ENCODE results near the gene ANKRD39. TPM values are rescaled to one million over a fixed set of nuclear protein-coding genes. Genes with fewer than 3 reads are reported as not detected.
"Not testable (repeated sequence)": the region's sequence is repeated elsewhere in the genome, so short reads cannot be mapped to it uniquely, and the experiment has no call there.

The ANKRD39 gene
- total RNA-seq, 1 donor from 2014 or later = 9.4 TPM

GRCh38 chr2:96890252-96890651 is 32.4 kb upstream of the ANKRD39 start:
- TF ChIP-seq, protein P1, sequence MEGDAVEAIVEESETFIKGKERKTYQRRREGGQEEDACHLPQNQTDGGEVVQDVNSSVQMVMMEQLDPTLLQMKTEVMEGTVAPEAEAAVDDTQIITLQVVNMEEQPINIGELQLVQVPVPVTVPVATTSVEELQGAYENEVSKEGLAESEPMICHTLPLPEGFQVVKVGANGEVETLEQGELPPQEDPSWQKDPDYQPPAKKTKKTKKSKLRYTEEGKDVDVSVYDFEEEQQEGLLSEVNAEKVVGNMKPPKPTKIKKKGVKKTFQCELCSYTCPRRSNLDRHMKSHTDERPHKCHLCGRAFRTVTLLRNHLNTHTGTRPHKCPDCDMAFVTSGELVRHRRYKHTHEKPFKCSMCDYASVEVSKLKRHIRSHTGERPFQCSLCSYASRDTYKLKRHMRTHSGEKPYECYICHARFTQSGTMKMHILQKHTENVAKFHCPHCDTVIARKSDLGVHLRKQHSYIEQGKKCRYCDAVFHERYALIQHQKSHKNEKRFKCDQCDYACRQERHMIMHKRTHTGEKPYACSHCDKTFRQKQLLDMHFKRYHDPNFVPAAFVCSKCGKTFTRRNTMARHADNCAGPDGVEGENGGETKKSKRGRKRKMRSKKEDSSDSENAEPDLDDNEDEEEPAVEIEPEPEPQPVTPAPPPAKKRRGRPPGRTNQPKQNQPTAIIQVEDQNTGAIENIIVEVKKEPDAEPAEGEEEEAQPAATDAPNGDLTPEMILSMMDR (IDR thresholded peaks at IDR 0.05) = no peak
- Histone ChIP-seq H3K4me1 (peaks cover 49% of the 10 kb centered on the region), H3K36me3 (no peaks in the 10 kb centered on the region), H3K4me3 (no peak overlapping the region), H3K27ac (no peak overlapping the region), H3K9me3 (no peaks in the 10 kb centered on the region), H3K27me3 (ENCODE audit: low read depth) (no peaks in the 10 kb centered on the region)
- intact Hi-C loops (cut with DNase I) = no loop called here
- no peak for DNase-seq
- no peak for ATAC-seq

- intact Hi-C loops (cut with DNase I); H3K27me3 ChIP-seq (ENCODE audit: low read depth); H3K27ac ChIP-seq; DNase-seq; H3K4me3 ChIP-seq; H3K9me3 ChIP-seq; ATAC-seq; H3K36me3 ChIP-seq: not testable (repeated sequence)
- H3K4me1 ChIP-seq = peaks cover 56% of the 10 kb centered on the region
Measured at GRCh38 chr2:96889502-96889901, 31.7 kb upstream of the ANKRD39 start.

DNA sequence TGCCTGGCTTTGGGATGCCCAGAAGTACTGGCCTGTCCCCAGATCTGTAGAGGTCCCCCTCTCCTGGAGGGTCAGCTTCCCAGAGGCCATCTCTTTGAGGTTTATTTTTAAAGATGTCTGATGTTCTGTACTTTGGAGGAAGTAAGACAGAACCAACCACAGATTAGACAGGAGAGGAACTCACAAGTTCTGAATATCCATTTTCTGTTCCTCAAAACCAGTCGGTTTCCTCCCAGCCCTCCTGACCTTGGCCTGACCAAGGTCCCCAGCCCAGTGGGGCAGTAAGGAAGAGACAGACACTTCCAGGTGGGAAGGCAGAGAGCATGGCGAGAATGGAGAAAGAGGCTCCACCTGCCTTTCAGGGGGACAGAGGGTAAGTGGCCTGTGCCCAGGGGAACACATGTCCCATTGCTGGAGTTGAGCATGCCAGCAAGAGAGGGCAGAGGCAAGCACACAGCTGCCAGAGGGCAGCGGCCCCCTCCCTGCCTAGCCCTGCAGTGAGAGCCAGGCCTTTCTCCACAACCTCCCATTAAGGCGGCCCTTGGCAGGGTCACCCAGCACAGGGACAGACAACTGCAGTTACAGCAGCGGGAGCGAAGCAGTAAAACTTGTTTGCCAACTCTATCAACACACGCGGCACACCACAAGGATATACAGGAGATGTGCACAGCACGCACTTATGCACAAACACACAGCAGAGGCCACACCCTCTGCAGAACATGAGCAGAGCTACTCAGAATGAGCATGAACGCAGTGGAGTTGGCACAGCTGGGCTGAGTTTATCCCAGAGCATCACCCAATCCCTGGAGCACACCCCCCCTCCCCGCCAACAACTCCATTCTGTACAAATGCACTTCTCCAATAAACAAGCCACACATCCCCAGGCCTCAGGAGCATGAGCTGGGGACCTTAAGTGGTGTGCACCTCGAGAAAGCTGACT is 30.5 kb upstream of the ANKRD39 start:
- peak; percentile 72 for DNase-seq
- TF ChIP-seq, protein P1 (IDR thresholded peaks at IDR 0.05) = no peak
- intact Hi-C loops (cut with DNase I) = no loop called here
- Histone ChIP-seq H3K4me1 (peaks cover 56% of the 10 kb centered on the region), H3K27ac (peak overlapping the region; percentile 66), H3K27me3 (ENCODE audit: low read depth) (no peaks in the 10 kb centered on the region), H3K9me3 (no peaks in the 10 kb centered on the region), H3K4me3 (no peak overlapping the region), H3K36me3 (no peaks in the 10 kb centered on the region)
- ATAC-seq = peak; percentile 50 to 69

DNA sequence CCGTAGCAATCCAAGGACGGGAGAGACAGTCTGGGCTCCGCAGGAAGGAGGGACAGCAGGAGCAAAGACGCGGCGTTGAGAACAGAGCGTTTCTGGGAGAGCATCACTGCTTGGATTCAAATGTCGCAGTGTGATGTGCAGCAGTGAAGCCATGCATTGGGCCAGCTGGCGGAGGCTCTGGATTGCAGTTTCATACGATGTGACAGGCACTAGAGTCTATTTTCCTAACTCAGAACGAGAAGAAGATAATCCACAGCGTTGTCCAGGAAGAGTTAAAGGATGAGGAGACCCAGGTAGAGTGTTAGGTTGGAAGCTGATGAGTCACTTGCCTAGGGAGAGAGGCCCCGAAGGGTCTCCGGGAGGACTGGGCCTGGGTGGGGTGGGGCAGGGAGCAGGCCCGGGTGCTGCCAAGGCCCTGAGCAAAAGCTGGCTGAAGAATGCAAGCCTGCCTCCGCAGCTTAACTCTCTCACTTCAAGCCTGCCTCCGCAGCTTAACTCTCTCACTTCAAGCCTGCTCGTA is 29.7 kb upstream of the ANKRD39 start:
- Histone ChIP-seq H3K4me1 (peaks cover 56% of the 10 kb centered on the region), H3K4me3 (no peak overlapping the region), H3K27me3 (ENCODE audit: low read depth) (no peaks in the 10 kb centered on the region), H3K27ac (peak overlapping the region; percentile 66), H3K9me3 (no peaks in the 10 kb centered on the region), H3K36me3 (no peaks in the 10 kb centered on the region)
- DNase-seq = no peak
- TF ChIP-seq, protein P1 (IDR thresholded peaks at IDR 0.05) = no peak
- intact Hi-C loops (cut with DNase I) = no loop called here
- peak; percentile 7 to 30 for ATAC-seq

DNA sequence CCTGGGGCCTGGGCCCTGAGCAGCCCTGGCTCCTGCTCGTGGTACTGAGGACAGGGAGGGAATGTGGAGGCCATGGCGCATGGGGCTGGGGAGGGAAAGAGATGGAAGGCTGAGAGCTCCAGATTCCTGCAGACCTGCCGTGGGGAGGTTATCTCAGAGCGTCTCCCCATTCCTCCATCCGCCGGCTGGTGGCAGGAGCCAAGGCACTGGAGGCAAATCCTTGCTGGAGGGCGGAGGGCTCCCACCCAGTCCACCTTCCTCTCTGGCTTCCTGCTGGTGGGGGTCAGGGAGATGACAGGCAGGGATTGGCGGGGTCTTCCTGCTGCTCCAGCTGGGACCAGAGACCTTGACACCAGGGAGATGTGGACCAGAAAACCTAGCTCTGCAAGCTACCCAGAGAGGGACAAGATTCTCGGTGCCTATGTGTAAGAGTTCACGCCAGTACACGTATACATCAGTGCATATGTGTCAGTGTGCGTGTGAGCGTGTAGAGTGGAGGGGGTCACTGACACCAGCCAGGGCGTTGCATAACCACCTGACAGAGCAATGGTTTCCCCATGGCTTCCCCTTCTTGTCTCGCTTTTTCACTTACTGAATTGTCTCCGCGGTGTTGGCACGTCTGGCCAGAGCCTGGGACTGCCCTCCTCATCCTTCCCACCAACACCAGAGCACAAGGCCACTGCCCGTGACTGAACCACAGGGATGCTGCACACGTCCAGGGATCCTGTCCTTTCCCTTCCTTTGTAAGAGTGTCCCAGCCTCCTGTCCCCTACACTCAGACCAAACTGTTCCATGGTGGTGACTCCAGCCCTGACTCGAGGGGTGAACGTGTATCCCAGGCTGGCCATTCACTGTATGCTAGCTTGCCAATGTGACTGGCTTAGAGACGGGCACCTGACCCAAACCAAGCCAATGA is 27.9 kb upstream of the ANKRD39 start:
- ATAC-seq (no peak), DNase-seq (no peak)
- Histone ChIP-seq H3K27me3 (ENCODE audit: low read depth) (no peaks in the 10 kb centered on the region), H3K4me1 (peaks cover 47% of the 10 kb centered on the region), H3K36me3 (no peaks in the 10 kb centered on the region), H3K9me3 (no peaks in the 10 kb centered on the region), H3K4me3 (no peak overlapping the region), H3K27ac (no peak overlapping the region)
- intact Hi-C loops (cut with DNase I) = no loop called here
- TF ChIP-seq, protein P1 (IDR thresholded peaks at IDR 0.05) = no peak

Measured in lower lobe of right lung (tissue), 2 donors.